ENCODE results near the gene WDFY3. TPM values are rescaled to one million over a fixed set of nuclear protein-coding genes. Genes with fewer than 3 reads are reported as not detected.

The WDFY3 gene
- polyA plus RNA-seq, 1 donor (not counting 4 experiments of a cell fraction or from before 2014, with no cell fraction given), result 28.5 TPM

DNA sequence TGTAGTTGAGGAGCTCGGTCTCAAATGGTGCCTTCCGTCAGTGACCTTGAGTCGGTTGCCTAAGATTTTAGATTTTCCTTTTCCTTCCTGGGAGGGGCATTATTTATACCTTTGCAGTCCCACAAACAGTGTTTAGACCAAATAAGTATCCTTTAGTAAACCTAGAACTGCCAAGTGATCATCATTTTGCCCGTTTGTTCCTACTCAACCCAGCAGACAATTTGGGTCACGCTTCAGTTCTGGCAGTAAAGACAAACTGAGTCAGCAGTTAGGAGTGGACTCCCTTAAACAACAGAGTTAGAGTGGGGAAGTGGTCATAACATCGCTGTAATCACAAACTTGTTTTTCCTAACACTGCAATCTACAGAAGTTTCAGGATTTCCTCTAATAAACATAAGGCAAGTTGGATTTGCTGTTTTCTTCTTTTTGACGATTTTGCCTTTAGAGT, 777 bp upstream of the WDFY3 start:
- dilution Hi-C loops (cut with MboI; ENCODE audit: extremely low pct_ligation_motif_present, low sequenced_read_pairs), result no loop called here
- DNase-seq (ENCODE audit: low read depth, low spot score) (no peak), FAIRE-seq (peak; percentile 74)
- peak overlapping the region; percentile 97 for H3K4me2 ChIP-seq (ENCODE audit: control insufficient read depth, extremely low read depth, insufficient read depth, low read depth, low read length)
- H3K4me3 ChIP-seq (ENCODE audit: control insufficient read depth in 2 of 3, extremely low read depth in 1 of 3, insufficient read depth in 2 of 3, low read depth in 1 of 3, low read length in 3 of 3), result peak overlapping the region; percentile 92 to 95 (median 93)
- H3K9me1 ChIP-seq (ENCODE audit: control insufficient read depth, extremely low read depth, insufficient read depth, low read length), result no peaks in the 10 kb centered on the region
- H3K27ac ChIP-seq (ENCODE audit: control insufficient read depth, insufficient read depth, low read length), result peak overlapping the region; percentile 77
- H3K4me1 ChIP-seq (ENCODE audit: control insufficient read depth, extremely low read depth, insufficient read depth, low read length), result peaks cover 9% of the 10 kb centered on the region
- TF ChIP-seq, protein P1, sequence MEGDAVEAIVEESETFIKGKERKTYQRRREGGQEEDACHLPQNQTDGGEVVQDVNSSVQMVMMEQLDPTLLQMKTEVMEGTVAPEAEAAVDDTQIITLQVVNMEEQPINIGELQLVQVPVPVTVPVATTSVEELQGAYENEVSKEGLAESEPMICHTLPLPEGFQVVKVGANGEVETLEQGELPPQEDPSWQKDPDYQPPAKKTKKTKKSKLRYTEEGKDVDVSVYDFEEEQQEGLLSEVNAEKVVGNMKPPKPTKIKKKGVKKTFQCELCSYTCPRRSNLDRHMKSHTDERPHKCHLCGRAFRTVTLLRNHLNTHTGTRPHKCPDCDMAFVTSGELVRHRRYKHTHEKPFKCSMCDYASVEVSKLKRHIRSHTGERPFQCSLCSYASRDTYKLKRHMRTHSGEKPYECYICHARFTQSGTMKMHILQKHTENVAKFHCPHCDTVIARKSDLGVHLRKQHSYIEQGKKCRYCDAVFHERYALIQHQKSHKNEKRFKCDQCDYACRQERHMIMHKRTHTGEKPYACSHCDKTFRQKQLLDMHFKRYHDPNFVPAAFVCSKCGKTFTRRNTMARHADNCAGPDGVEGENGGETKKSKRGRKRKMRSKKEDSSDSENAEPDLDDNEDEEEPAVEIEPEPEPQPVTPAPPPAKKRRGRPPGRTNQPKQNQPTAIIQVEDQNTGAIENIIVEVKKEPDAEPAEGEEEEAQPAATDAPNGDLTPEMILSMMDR (optimal IDR thresholded peaks at IDR 0.05 in 1 of 3, IDR thresholded peaks at IDR 0.05 in 1 of 3, conservative IDR thresholded peaks at IDR 0.05 in 1 of 3; ENCODE audit: extremely low read depth in 1 of 3, insufficient read depth in 2 of 3, low read length in 3 of 3), result no peak
- TF ChIP-seq EZH2 (IDR thresholded peaks at IDR 0.05; ENCODE audit: low read length), result no peak
- no peaks in the 10 kb centered on the region for H3K36me3 ChIP-seq (ENCODE audit: control insufficient read depth in 2 of 2, extremely low read depth in 1 of 2, insufficient read depth in 2 of 2, low read length in 2 of 2)
- H4K20me1 ChIP-seq (ENCODE audit: control insufficient read depth, extremely low read depth, insufficient read depth, low read length), result no peaks in the 10 kb centered on the region
- H3K27me3 ChIP-seq (ENCODE audit: control insufficient read depth, extremely low read depth, insufficient read depth, low read length), result no peaks in the 10 kb centered on the region
- no peaks in the 10 kb centered on the region for H3K9me3 ChIP-seq (ENCODE audit: control insufficient read depth, low read depth, low read length)
- H3K79me2 ChIP-seq (ENCODE audit: control insufficient read depth, insufficient read depth, low read length), result peaks cover 40% of the 10 kb centered on the region
- peak overlapping the region; percentile 96 for H2AFZ ChIP-seq (ENCODE audit: control insufficient read depth, low read length)
- peak overlapping the region; percentile 89 for H3K9ac ChIP-seq (ENCODE audit: control insufficient read depth, extremely low read depth, insufficient read depth, low read length)

DNA sequence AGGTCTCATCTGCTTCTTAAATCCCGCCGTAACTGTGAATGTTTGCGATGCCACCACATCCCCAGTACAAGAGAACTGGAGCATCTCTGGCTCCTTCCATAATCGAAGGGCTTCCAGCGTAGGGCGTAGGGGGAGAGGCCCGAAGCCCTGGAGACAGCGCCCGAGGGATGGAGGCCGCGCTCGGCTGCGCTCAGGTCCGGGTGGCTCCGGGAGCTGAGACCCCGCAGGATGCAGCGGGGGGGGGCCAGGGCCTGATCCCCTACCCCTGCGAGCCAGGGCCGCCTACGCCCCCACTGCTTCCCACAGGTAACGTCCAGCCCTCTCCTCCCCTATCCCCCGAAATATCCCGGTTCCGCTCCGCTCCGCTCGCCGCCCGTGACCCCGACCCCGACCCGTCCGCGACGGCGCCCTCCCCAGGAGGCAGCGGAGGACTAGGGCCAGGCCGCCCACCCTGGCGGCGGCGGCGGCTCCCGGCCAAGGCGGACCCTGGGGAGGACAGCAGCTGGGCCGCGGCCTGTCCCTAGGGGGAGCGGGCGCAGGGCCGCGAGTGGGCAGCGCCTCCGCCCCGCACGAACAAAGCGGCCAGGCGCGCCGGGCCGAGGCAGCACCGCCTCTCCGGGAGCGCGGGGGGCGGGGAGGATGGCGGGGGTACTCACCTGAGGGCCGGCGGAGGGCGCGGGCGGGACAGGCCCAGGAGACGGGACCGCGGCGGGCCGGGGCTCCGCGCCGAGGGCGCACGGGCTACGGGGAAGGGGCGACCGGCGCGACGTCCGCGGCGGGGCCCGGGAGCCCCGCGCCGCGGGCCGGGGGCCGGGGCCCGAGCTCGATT, 723 bp downstream of the WDFY3 start:
- peak overlapping the region; percentile 89 for H3K9ac ChIP-seq (ENCODE audit: control insufficient read depth, extremely low read depth, insufficient read depth, low read length)
- peak overlapping the region; percentile 99 for H3K4me2 ChIP-seq (ENCODE audit: control insufficient read depth, extremely low read depth, insufficient read depth, low read depth, low read length)
- H4K20me1 ChIP-seq (ENCODE audit: control insufficient read depth, extremely low read depth, insufficient read depth, low read length), result no peaks in the 10 kb centered on the region
- peak overlapping the region; percentile 70 for H2AFZ ChIP-seq (ENCODE audit: control insufficient read depth, low read length)
- DNase-seq (ENCODE audit: low read depth, low spot score), result no peak
- H3K9me3 ChIP-seq (ENCODE audit: control insufficient read depth, low read depth, low read length), result no peaks in the 10 kb centered on the region
- H3K27ac ChIP-seq (ENCODE audit: control insufficient read depth, insufficient read depth, low read length), result peak overlapping the region; percentile 77
- peaks cover 53% of the 10 kb centered on the region for H3K79me2 ChIP-seq (ENCODE audit: control insufficient read depth, insufficient read depth, low read length)
- peak; percentile 69 for FAIRE-seq
- peaks cover 9% of the 10 kb centered on the region for H3K4me1 ChIP-seq (ENCODE audit: control insufficient read depth, extremely low read depth, insufficient read depth, low read length)
- H3K9me1 ChIP-seq (ENCODE audit: control insufficient read depth, extremely low read depth, insufficient read depth, low read length), result no peaks in the 10 kb centered on the region
- dilution Hi-C loops (cut with MboI; ENCODE audit: extremely low pct_ligation_motif_present, low sequenced_read_pairs), result no loop called here
- TF ChIP-seq, protein P1 (optimal IDR thresholded peaks at IDR 0.05 in 1 of 3, IDR thresholded peaks at IDR 0.05 in 1 of 3, conservative IDR thresholded peaks at IDR 0.05 in 1 of 3; ENCODE audit: extremely low read depth in 1 of 3, insufficient read depth in 2 of 3, low read length in 3 of 3), result no peak
- no peak for TF ChIP-seq EZH2 (IDR thresholded peaks at IDR 0.05; ENCODE audit: low read length)
- no peaks in the 10 kb centered on the region for H3K36me3 ChIP-seq (ENCODE audit: control insufficient read depth in 2 of 2, extremely low read depth in 1 of 2, insufficient read depth in 2 of 2, low read length in 2 of 2)
- peak overlapping the region; percentile 92 to 95 (median 93) for H3K4me3 ChIP-seq (ENCODE audit: control insufficient read depth in 2 of 3, extremely low read depth in 1 of 3, insufficient read depth in 2 of 3, low read depth in 1 of 3, low read length in 3 of 3)
- no peaks in the 10 kb centered on the region for H3K27me3 ChIP-seq (ENCODE audit: control insufficient read depth, extremely low read depth, insufficient read depth, low read length)
